GM23338 (cell line): ENCODE results near the gene CTDP1. TPM values are rescaled to one million over a fixed set of nuclear protein-coding genes. Genes with fewer than 3 reads are reported as not detected.

Experiments used
- ATAC-seq: fragments of 200-7000 bp; cut with Tn5 transposase; 3 replicates; pipeline ENCODE4 v1.9.1; 2020
- DNase-seq: peaks from one replicate; pipeline ENCODE4 v3.0.0-alpha.2; 2015; ENCODE audit warnings: low spot score
- H2AFZ ChIP-seq: fragments of 200-600 bp; sonication (generic); 2 replicates; pipeline ENCODE4 v1.8.0; 2016; ENCODE audit warnings: antibody characterized with exemption, mild to moderate bottlenecking, moderate library complexity
- H3F3A ChIP-seq: fragments of 200-600 bp; sonication (generic); replicated peaks from 2 replicates; pipeline ENCODE4 v1.8.0; 2017; ENCODE audit warnings: antibody characterized with exemption, mixed run types, low read depth
- H3K27ac ChIP-seq: fragments of 200-600 bp; sonication (generic); 2 replicates; pipeline ENCODE4 v1.6.1; 2016; ENCODE audit warnings: low read depth
- H3K27me3 ChIP-seq: fragments of 200-600 bp; sonication (generic); 2 replicates; pipeline ENCODE4 v1.8.0; 2016; ENCODE audit warnings: mild to moderate bottlenecking, mixed run types, moderate library complexity; ENCODE audit not compliant: insufficient read depth
- H3K36me3 ChIP-seq: fragments of 200-600 bp; sonication (generic); 2 replicates; pipeline ENCODE4 v1.8.0; 2016; ENCODE audit warnings: mild to moderate bottlenecking; ENCODE audit not compliant: insufficient read depth
- H3K4me1 ChIP-seq: fragments of 200-600 bp; sonication (generic); 2 replicates; pipeline ENCODE4 v1.8.0; 2016; ENCODE audit warnings: mild to moderate bottlenecking, moderate library complexity; ENCODE audit not compliant: insufficient read depth
- H3K4me2 ChIP-seq: fragments of 200-600 bp; sonication (generic); 2 replicates; pipeline ENCODE4 v1.7.1; 2017; ENCODE audit warnings: mixed run types
- H3K4me3 ChIP-seq: fragments of 200-600 bp; sonication (generic); 2 replicates; pipeline ENCODE4 v1.6.1; 2016; ENCODE audit warnings: mixed run types
- H3K79me2 ChIP-seq: fragments of 200-600 bp; sonication (generic); replicated peaks from 2 replicates; pipeline ENCODE4 v1.8.0; 2017; ENCODE audit warnings: mild to moderate bottlenecking; ENCODE audit not compliant: insufficient read depth
- H3K9me2 ChIP-seq: fragments of 200-600 bp; sonication (generic); 2 replicates; pipeline ENCODE4 v1.8.0; 2017; ENCODE audit not compliant: insufficient read depth
- H4K20me1 ChIP-seq: fragments of 200-600 bp; sonication (generic); replicated peaks from 2 replicates; pipeline ENCODE4 v1.8.0; 2017; ENCODE audit warnings: mild to moderate bottlenecking; ENCODE audit not compliant: insufficient read depth
- H3K27ac Mint-ChIP-seq: 2 replicates; pipeline ENCODE4 v1.8.0; 2020; ENCODE audit warnings: inconsistent platforms, mild to moderate bottlenecking, moderate library complexity, mixed read lengths
- H3K27me3 Mint-ChIP-seq: 3 replicates; pipeline ENCODE4 v1.8.0; 2022; ENCODE audit warnings: low read depth, mild to moderate bottlenecking, moderate library complexity, mixed read lengths, inconsistent platforms; ENCODE audit not compliant: insufficient read depth, poor library complexity
- H3K36me3 Mint-ChIP-seq: 3 replicates; pipeline ENCODE4 v1.8.0; 2021; ENCODE audit warnings: low read depth, mild to moderate bottlenecking, inconsistent platforms, moderate library complexity, mixed read lengths
- H3K4me1 Mint-ChIP-seq: 3 replicates; pipeline ENCODE4 v1.8.0; 2020; ENCODE audit warnings: mild to moderate bottlenecking, inconsistent platforms, mixed read lengths
- H3K4me3 Mint-ChIP-seq: 3 replicates; pipeline ENCODE4 v1.8.0; 2021; ENCODE audit warnings: moderate library complexity, mild to moderate bottlenecking, inconsistent platforms, mixed read lengths
- H3K9me3 Mint-ChIP-seq: 3 replicates; pipeline ENCODE4 v1.8.0; 2020; ENCODE audit warnings: moderate library complexity, mild to moderate bottlenecking, inconsistent platforms, mixed read lengths
- CREB1 ChIP-seq: fragments of 250-450 bp; sonication (Bioruptor Pico); IDR thresholded peaks from 2 replicates; pipeline ENCODE4 v1.5.0; 2020; ENCODE audit warnings: low read depth, mild to moderate bottlenecking, moderate library complexity
- ETS1 ChIP-seq: IDR thresholded peaks from 2 replicates; pipeline ENCODE4 v1.6.1; 2016; ENCODE audit warnings: antibody characterized with exemption
- JUNB ChIP-seq: IDR thresholded peaks from one replicate; pipeline ENCODE4 v1.6.1; 2016; ENCODE audit warnings: antibody characterized with exemption; ENCODE audit not compliant: unreplicated experiment
- NANOG ChIP-seq: IDR thresholded peaks from 2 replicates; pipeline ENCODE4 v1.6.1; 2016; ENCODE audit warnings: antibody characterized with exemption, borderline replicate concordance
- POLR2AphosphoS5 ChIP-seq: IDR thresholded peaks from 2 replicates; pipeline ENCODE4 v1.6.1; 2016; ENCODE audit warnings: antibody characterized with exemption, low read depth
- REST ChIP-seq: IDR thresholded peaks from one replicate; pipeline ENCODE4 v1.6.1; 2018; ENCODE audit warnings: antibody characterized with exemption; ENCODE audit not compliant: unreplicated experiment
- ZNF114 ChIP-seq: fragments of 250-450 bp; sonication (Bioruptor Pico); IDR thresholded peaks from 2 replicates; pipeline ENCODE4 v1.5.0; 2020; ENCODE audit warnings: mild to moderate bottlenecking, moderate library complexity
- ZNF331 ChIP-seq: fragments of 250-450 bp; sonication (Bioruptor Pico); IDR thresholded peaks from 2 replicates; pipeline ENCODE4 v1.5.0; 2020; ENCODE audit warnings: low read depth, mild to moderate bottlenecking, moderate library complexity
- polyA plus RNA-seq: library from polyadenylated mRNA; unstranded; fragments of >200 nt; fragmentation: Nextera tagmentation; extraction: Ambion mirVana; gene quantifications from 2 replicates; pipeline ENCODE4 v1.2.1, GENCODE V29; 2016
- total RNA-seq: library from RNA; depleted of rRNA; stranded (reverse); fragments of >200 nt; shearing (Covaris generic); gene quantifications from 2 replicates; pipeline ENCODE4 v1.2.3, GENCODE V29; 2014

The CTDP1 gene
- total and polyA plus RNA-seq, 2 experiments from 2014 or later: 9.4 to 51.6 TPM

- H3F3A ChIP-seq: no peaks in the 10 kb centered on the region
- peaks cover 13% of the 10 kb centered on the region for H3K9me3 Mint-ChIP-seq
- no peaks in the 10 kb centered on the region for H3K4me1 ChIP-seq
- no peak overlapping the region for H3K4me2 ChIP-seq
- H3K9me2 ChIP-seq: no peaks in the 10 kb centered on the region
- TF ChIP-seq ZNF331 (CRISPR knock-in tag) (no peak), ZNF114 (no peak)
- H3K4me3 ChIP-seq: no peak overlapping the region
- H3K4me1 Mint-ChIP-seq: no peaks in the 10 kb centered on the region
- H3K27me3 ChIP-seq: no peaks in the 10 kb centered on the region
- H4K20me1 ChIP-seq: peaks cover 7% of the 10 kb centered on the region; the same call in 1 of the 2 replicates
- ATAC-seq (no peak), DNase-seq (no peak)
- no peaks in the 10 kb centered on the region for H3K27me3 Mint-ChIP-seq
- no peaks in the 10 kb centered on the region for H3K79me2 ChIP-seq
- H3K4me3 Mint-ChIP-seq: no peak overlapping the region
- H3K27ac ChIP-seq: no peak overlapping the region
- H3K36me3 Mint-ChIP-seq: peaks cover 53% of the 10 kb centered on the region
- no peak overlapping the region for H3K27ac Mint-ChIP-seq
- H2AFZ ChIP-seq: no peak overlapping the region
- peaks cover 7% of the 10 kb centered on the region; the same call in 1 of the 2 replicates for H3K36me3 ChIP-seq
These were observed 56.6 kb downstream of the CTDP1 start for GRCh38 chr18:79736230-79736629.

GRCh38 chr18:79736846-79737245 lies 57.2 kb downstream of the CTDP1 start:
- no peak overlapping the region for H3K4me3 Mint-ChIP-seq
- H3K27me3 Mint-ChIP-seq: peaks cover 2% of the 10 kb centered on the region
- DNase-seq (no peak), ATAC-seq (no peak)
- Histone ChIP-seq H3K27ac (no peak overlapping the region), H3K9me2 (no peaks in the 10 kb centered on the region), H3K79me2 (no peaks in the 10 kb centered on the region), H3K27me3 (no peaks in the 10 kb centered on the region), H3K4me2 (no peak overlapping the region), H3K4me1 (no peaks in the 10 kb centered on the region), H2AFZ (no peak overlapping the region), H4K20me1 (peaks cover 7% of the 10 kb centered on the region; the same call in 1 of the 2 replicates), H3K4me3 (no peak overlapping the region), H3K36me3 (peaks cover 2% of the 10 kb centered on the region; the same call in 1 of the 2 replicates), H3F3A (no peaks in the 10 kb centered on the region)
- H3K27ac Mint-ChIP-seq: no peak overlapping the region
- TF ChIP-seq NANOG (no peak), REST (no peak), CREB1 (CRISPR knock-in tag) (no peak)
- no peaks in the 10 kb centered on the region for H3K4me1 Mint-ChIP-seq
- H3K9me3 Mint-ChIP-seq: peaks cover 7% of the 10 kb centered on the region
- peaks cover 50% of the 10 kb centered on the region for H3K36me3 Mint-ChIP-seq

GRCh38 chr18:79737426-79737825 lies 57.8 kb downstream of the CTDP1 start:
- Mint-ChIP-seq H3K36me3 (peaks cover 50% of the 10 kb centered on the region), H3K4me3 (no peak overlapping the region), H3K4me1 (no peaks in the 10 kb centered on the region), H3K27me3 (peaks cover 2% of the 10 kb centered on the region), H3K9me3 (peaks cover 4% of the 10 kb centered on the region; the same call in 2 of the 3 replicates), H3K27ac (no peak overlapping the region)
- no peak overlapping the region for H3K4me2 ChIP-seq
- no peaks in the 10 kb centered on the region for H3K4me1 ChIP-seq
- H3K9me2 ChIP-seq: no peaks in the 10 kb centered on the region
- H4K20me1 ChIP-seq: peaks cover 8% of the 10 kb centered on the region
- H3K36me3 ChIP-seq: no peaks in the 10 kb centered on the region
- H2AFZ ChIP-seq: no peak overlapping the region
- DNase-seq (no peak), ATAC-seq (no peak)
- no peak overlapping the region for H3K4me3 ChIP-seq
- no peaks in the 10 kb centered on the region for H3K79me2 ChIP-seq
- H3K27me3 ChIP-seq: no peaks in the 10 kb centered on the region
- no peaks in the 10 kb centered on the region for H3F3A ChIP-seq
- no peak overlapping the region for H3K27ac ChIP-seq
- TF ChIP-seq POLR2AphosphoS5 (no peak), JUNB (no peak), REST (no peak), ZNF114 (no peak), ETS1 (no peak)
